Body of pancreas (tissue), 4 donors: Measurements from ENCODE around the gene CDKAL1. TPM values are rescaled to one million over a fixed set of nuclear protein-coding genes. Genes with fewer than 3 reads are reported as not detected.

ENCODE experiments used
- ATAC-seq: fragments of 150-250 bp; one replicate; pipeline ENCODE4 v1.9.1; 2016
- DNase-seq, 4 donors: peaks; one replicate each; pipeline ENCODE4 v3.0.0-alpha.2; 2019
- H3K27ac ChIP-seq, 4 donors: fragments of 200-600 bp; sonication (generic); 1 replicate in 3 of 4; 2 replicates in 1 of 4; pipeline versions ENCODE4 v1.5.1 to v1.6.1; 2016 to 2019; ENCODE audit warnings: mild to moderate bottlenecking in 1 of 4, mixed read lengths in 1 of 4, moderate library complexity in 1 of 4
- H3K27me3 ChIP-seq, 2 donors: fragments of 200-600 bp; sonication (generic); one replicate each; pipeline ENCODE4 v1.6.0; 2016; ENCODE audit warnings: mild to moderate bottlenecking in 1 of 2
- H3K36me3 ChIP-seq, 2 donors: fragments of 200-600 bp; sonication (generic); replicated peaks in 1 of 2; 2 replicates each; pipeline ENCODE4 v1.5.1; 2016; ENCODE audit warnings: low read depth in 2 of 2; ENCODE audit not compliant: insufficient read depth in 1 of 2
- H3K4me1 ChIP-seq: fragments of 200-600 bp; sonication (generic); one replicate; pipeline ENCODE4 v1.6.0; 2016
- H3K4me3 ChIP-seq, 2 donors: fragments of 200-600 bp; sonication (generic); 1 replicate in 1 of 2; 2 replicates in 1 of 2; pipeline ENCODE4 v1.5.1; 2016 to 2019
- H3K9me3 ChIP-seq, 3 donors: fragments of 200-600 bp; sonication (generic); 1 replicate in 2 of 3; 2 replicates in 1 of 3; pipeline ENCODE4 v1.5.1; 2016
- POLR2A ChIP-seq, 3 donors: fragments of 450-650 bp; IDR thresholded peaks; one replicate each; pipeline ENCODE4 v1.6.1; 2016; ENCODE audit warnings: antibody characterized with exemption in 3 of 3, mild to moderate bottlenecking in 2 of 3
- WGBS, 2 donors: methylation state at CpG; one replicate each; pipeline ENCODE4 v1.1.5; 2017; 5-methylcytosine and 5-hydroxymethylcytosine counted together
- intact Hi-C: fragments of 100-400 bp; cut with DNase I; formaldehyde crosslinking; loops from one replicate; pipeline ENCODE4 v1.15.1; 2023
- total RNA-seq, 2 donors: library from RNA; depleted of rRNA; stranded (reverse); fragments of >200 nt; gene quantifications; one replicate each; pipeline ENCODE4 v1.1.0, GENCODE V29; 2016
- TF ChIP-seq, protein P1 (sequence below), 7 experiments: fragments of 450-650 bp in 4 of 7; fragments of 200-600 bp in 3 of 7; sonication (generic) in 3 of 7; IDR thresholded peaks; one replicate each; pipeline ENCODE4 v1.5.1; 2016 to 2019; ENCODE audit warnings: antibody characterized with exemption in 7 of 7

CDKAL1 gene
- total RNA-seq, 2 donors from 2014 or later = 16.3 to 18.1 TPM

DNA sequence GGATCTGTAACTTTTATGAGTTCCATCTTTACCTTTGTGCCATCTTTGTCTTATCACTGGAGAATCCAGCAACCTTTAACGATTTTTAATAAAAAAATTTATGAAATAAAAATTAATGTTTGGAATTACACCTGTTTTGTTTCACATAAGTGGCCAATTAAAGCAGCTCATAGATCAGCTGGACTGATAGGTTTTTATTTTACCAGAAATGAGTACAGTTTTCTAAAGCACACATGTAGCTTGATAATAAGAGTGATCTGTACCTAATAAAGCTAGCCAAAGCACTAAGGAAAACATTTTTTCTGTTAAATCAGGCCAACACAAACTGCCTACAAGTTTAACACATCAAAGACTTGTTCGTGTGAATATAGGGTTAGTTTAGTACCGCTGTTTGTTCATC lies 500.1 kb downstream of the CDKAL1 start:
- DNase-seq (no peak), ATAC-seq (no peak)
- Histone ChIP-seq H3K27me3 (no peaks in the 10 kb centered on the region), H3K4me3 (no peak overlapping the region), H3K4me1 (no peaks in the 10 kb centered on the region), H3K9me3 (no peaks in the 10 kb centered on the region), H3K36me3 (no peaks in the 10 kb centered on the region), H3K27ac (no peak overlapping the region)
- no peak for TF ChIP-seq POLR2A (IDR thresholded peaks at IDR 0.05)
- intact Hi-C loops = no loop called here
- WGBS, 2 donors = 73 to 75% methylated on average over 3 of the region's 3 CpGs

DNA sequence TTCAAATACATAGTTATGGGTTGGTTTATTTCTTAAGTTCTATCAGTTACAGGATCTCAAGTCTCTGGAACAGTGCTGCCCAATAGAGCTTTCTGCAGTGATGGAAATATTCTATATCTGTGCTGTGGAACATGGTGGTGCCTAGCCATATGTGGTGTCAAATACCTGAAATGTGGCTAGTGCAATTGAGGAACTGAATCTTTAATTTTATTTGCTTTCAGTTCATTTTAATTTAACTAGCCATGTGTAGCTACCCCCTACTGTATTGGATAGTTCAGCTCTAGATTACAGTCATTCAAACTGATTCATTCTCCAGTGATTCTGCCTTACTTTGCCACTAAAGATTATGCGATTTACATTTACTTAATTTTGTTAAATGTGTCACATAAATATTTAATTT lies 503.2 kb downstream of the CDKAL1 start:
- Histone ChIP-seq H3K27me3 (no peaks in the 10 kb centered on the region), H3K9me3 (no peaks in the 10 kb centered on the region), H3K36me3 (no peaks in the 10 kb centered on the region), H3K4me1 (no peaks in the 10 kb centered on the region), H3K27ac (no peak overlapping the region), H3K4me3 (no peak overlapping the region)
- WGBS, 2 donors = 96 to 98% methylated on average over 1 of the region's 1 CpG
- TF ChIP-seq, protein P1, sequence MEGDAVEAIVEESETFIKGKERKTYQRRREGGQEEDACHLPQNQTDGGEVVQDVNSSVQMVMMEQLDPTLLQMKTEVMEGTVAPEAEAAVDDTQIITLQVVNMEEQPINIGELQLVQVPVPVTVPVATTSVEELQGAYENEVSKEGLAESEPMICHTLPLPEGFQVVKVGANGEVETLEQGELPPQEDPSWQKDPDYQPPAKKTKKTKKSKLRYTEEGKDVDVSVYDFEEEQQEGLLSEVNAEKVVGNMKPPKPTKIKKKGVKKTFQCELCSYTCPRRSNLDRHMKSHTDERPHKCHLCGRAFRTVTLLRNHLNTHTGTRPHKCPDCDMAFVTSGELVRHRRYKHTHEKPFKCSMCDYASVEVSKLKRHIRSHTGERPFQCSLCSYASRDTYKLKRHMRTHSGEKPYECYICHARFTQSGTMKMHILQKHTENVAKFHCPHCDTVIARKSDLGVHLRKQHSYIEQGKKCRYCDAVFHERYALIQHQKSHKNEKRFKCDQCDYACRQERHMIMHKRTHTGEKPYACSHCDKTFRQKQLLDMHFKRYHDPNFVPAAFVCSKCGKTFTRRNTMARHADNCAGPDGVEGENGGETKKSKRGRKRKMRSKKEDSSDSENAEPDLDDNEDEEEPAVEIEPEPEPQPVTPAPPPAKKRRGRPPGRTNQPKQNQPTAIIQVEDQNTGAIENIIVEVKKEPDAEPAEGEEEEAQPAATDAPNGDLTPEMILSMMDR (IDR thresholded peaks at IDR 0.05) = no peak
- no peak for TF ChIP-seq POLR2A (IDR thresholded peaks at IDR 0.05)
- ATAC-seq = no peak
- intact Hi-C loops = no loop called here
- no peak for DNase-seq

DNA sequence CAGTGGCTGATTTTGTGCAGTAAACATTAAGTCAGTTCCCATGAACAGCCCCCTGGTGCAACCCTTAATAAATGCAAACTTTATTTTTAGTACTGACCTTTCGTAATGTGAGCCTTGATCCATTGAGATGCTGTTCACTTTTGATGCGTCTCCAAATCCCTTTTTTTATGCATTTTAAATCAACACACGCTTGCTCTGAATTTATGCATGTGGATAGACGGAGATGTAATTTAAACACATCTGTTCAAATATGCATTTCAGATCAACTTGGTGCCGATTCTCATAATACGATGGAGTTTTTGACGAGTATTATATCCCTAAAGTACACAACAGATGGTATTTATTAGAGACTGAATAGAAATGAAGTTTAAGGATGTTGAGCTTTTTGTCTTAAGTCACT lies 505.7 kb downstream of the CDKAL1 start:
- Histone ChIP-seq H3K27ac (no peak overlapping the region), H3K4me1 (peaks cover 4% of the 10 kb centered on the region), H3K4me3 (no peak overlapping the region), H3K9me3 (no peaks in the 10 kb centered on the region), H3K27me3 (no peaks in the 10 kb centered on the region), H3K36me3 (no peaks in the 10 kb centered on the region)
- ATAC-seq (no peak), DNase-seq (no peak)
- no peak for TF ChIP-seq POLR2A (IDR thresholded peaks at IDR 0.05)
- TF ChIP-seq, protein P1 (IDR thresholded peaks at IDR 0.05) = no peak
- intact Hi-C loops = no loop called here
- WGBS, 2 donors = 92 to 97% methylated on average over 7 of the region's 7 CpGs

DNA sequence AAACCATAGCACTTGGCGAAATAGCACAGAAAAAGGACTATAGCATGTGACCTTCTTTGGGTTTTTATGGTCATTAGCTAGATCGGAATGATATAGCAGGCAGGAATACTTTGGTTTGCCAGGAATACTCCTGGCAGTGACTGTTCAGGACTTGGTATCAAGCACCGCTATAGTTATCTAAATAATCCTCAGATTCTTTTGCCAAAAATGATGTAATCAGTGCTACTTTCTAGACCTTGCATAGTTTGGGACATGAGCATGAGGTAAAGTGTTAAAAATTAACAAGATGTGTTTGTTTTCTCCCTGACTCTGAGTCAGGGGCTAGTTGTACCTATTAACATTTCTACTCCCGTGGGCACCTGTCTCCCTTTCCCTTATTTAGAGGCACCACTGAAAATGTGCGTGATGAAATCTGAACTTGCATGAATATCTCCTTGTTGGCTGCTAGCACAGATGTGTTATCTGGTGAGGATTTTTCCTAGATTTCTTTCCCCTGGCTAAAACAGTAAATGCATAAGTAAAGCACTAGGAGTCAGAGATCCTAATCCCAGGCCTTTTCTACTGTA lies 511.0 kb downstream of the CDKAL1 start:
- Histone ChIP-seq H3K27me3 (no peaks in the 10 kb centered on the region), H3K36me3 (no peaks in the 10 kb centered on the region), H3K9me3 (no peaks in the 10 kb centered on the region), H3K4me3 (no peak overlapping the region), H3K27ac (peak overlapping the region in 3 of 4 donors; percentile 26 to 73 (median 68)), H3K4me1 (peaks cover 19% of the 10 kb centered on the region)
- TF ChIP-seq, protein P1 (IDR thresholded peaks at IDR 0.05) = no peak
- no peak for TF ChIP-seq POLR2A (IDR thresholded peaks at IDR 0.05)
- DNase-seq = peak in 1 of 4 donors; percentile 22
- intact Hi-C loops = no loop called here
- 48 to 62% methylated on average over 5 of the region's 5 CpGs for WGBS, 2 donors
- peak; percentile 97 for ATAC-seq

DNA sequence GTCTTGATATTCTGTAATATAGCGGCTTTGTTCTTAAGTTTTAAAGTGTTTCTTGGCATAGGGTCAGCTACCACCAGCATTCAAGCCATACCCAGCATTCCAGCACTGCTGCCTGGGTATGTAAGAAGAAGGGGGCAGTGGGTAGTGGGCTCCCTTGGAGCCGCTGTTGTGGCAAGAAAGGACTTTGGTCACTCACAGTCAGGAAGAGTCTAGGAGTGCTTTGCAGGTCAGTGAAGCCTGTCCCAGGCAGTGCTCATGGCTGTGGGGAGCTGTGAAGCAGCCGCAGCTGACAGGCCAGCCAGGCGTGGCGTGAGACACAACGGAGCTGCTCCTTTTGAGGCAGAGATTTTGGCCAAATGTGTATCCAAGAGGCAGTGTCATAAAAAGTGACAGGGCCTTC lies 512.0 kb downstream of the CDKAL1 start:
- no peak for TF ChIP-seq POLR2A (IDR thresholded peaks at IDR 0.05)
- TF ChIP-seq, protein P1 (IDR thresholded peaks at IDR 0.05) = no peak
- DNase-seq (no peak), ATAC-seq (no peak)
- Histone ChIP-seq H3K27me3 (no peaks in the 10 kb centered on the region), H3K4me1 (peaks cover 19% of the 10 kb centered on the region), H3K27ac (peak overlapping the region in 3 of 4 donors; percentile 6 to 73 (median 68)), H3K9me3 (no peaks in the 10 kb centered on the region), H3K36me3 (no peaks in the 10 kb centered on the region), H3K4me3 (no peak overlapping the region)
- intact Hi-C loops = no loop called here
- 92 to 95% methylated on average over 6 of the region's 6 CpGs for WGBS, 2 donors
